HEK293T (cell line): ENCODE data around the gene RTEL1.

ENCODE experiments used
- CTCF ChIA-PET: fragments of 350-600 bp; formaldehyde crosslinking; extraction: SDS; loops from one replicate; lab custom pipeline; 2021; ENCODE audit warnings: antibody characterized with exemption, inconsistent platforms; lab: Yijun Ruan, JAX
- POLR2A ChIA-PET: fragments of 350-600 bp; formaldehyde crosslinking; extraction: SDS; loops from one replicate; lab custom pipeline; 2020; ENCODE audit warnings: antibody characterized with exemption, inconsistent platforms; lab: Yijun Ruan, JAX
- DNase-seq: peaks from one replicate; pipeline ENCODE4 v3.0.0; 2012; ENCODE audit warnings: mixed read lengths; ENCODE audit errors: extremely low spot score
- ARNT ChIP-seq: fragments of 450-650 bp; IDR thresholded peaks from 2 replicates; pipeline ENCODE4 v1.6.1; 2017; ENCODE audit warnings: mild to moderate bottlenecking
- BHLHE40 ChIP-seq: fragments of 450-650 bp; IDR thresholded peaks from 2 replicates; pipeline ENCODE4 v1.6.1; 2016; ENCODE audit warnings: mild to moderate bottlenecking, moderate library complexity, borderline replicate concordance
- CTBP1 ChIP-seq: fragments of 450-650 bp; IDR thresholded peaks from 2 replicates; pipeline ENCODE4 v1.6.1; 2016; ENCODE audit warnings: borderline replicate concordance
- ELF4 ChIP-seq: fragments of 450-650 bp; IDR thresholded peaks from 2 replicates; pipeline ENCODE4 v1.6.1; 2017; ENCODE audit warnings: antibody characterized with exemption
- FOXA1 ChIP-seq: fragments of 450-650 bp; IDR thresholded peaks from 2 replicates; pipeline ENCODE4 v1.6.1; 2016; ENCODE audit warnings: mild to moderate bottlenecking
- FOXK2 ChIP-seq: fragments of 450-650 bp; IDR thresholded peaks from 2 replicates; pipeline ENCODE4 v1.6.1; 2016; ENCODE audit warnings: mild to moderate bottlenecking
- FOXM1 ChIP-seq: fragments of 450-650 bp; IDR thresholded peaks from 2 replicates; pipeline ENCODE4 v1.6.1; 2017; ENCODE audit warnings: mild to moderate bottlenecking, borderline replicate concordance
- HDGF ChIP-seq: fragments of 450-650 bp; IDR thresholded peaks from 2 replicates; pipeline ENCODE4 v1.6.1; 2017; ENCODE audit warnings: antibody characterized with exemption, borderline replicate concordance
- L3MBTL2 ChIP-seq: fragments of 450-650 bp; conservative IDR thresholded peaks from 2 replicates; pipeline ENCODE4 v1.6.1; 2016; ENCODE audit warnings: mild to moderate bottlenecking
- LEF1 ChIP-seq: fragments of 450-650 bp; IDR thresholded peaks from 2 replicates; pipeline ENCODE4 v1.6.1; 2017; ENCODE audit warnings: mild to moderate bottlenecking, borderline replicate concordance
- NFRKB ChIP-seq: fragments of 450-650 bp; IDR thresholded peaks from 2 replicates; pipeline ENCODE4 v1.6.1; 2016; ENCODE audit warnings: mild to moderate bottlenecking, moderate library complexity
- PKNOX1 ChIP-seq: fragments of 450-650 bp; IDR thresholded peaks from 2 replicates; pipeline ENCODE4 v1.6.1; 2016
- SP1 ChIP-seq: fragments of 450-650 bp; IDR thresholded peaks from 2 replicates; pipeline ENCODE4 v1.6.1; 2017
- SUZ12 ChIP-seq: fragments of 450-650 bp; IDR thresholded peaks from 2 replicates; pipeline ENCODE4 v1.6.1; 2016; ENCODE audit warnings: mild to moderate bottlenecking
- TARDBP ChIP-seq: fragments of 450-650 bp; IDR thresholded peaks from 2 replicates; pipeline ENCODE4 v1.6.1; 2016
- ZNF384 ChIP-seq: fragments of 450-650 bp; IDR thresholded peaks from 2 replicates; pipeline ENCODE4 v1.6.1; 2016

Gene RTEL1

GRCh38 chr20:63617092-63617875 lies 40.8 kb upstream of the RTEL1 start:
- ChIA-PET POLR2A (interaction anchor here (1.2 to 2.2 kb wide), 2 partner anchors 10 to 41 kb away, joined by 3 to 10 read pairs; partner anchors contain the start of genes GMEB2 and RTEL1), CTCF (no interaction called here)
- TF ChIP-seq L3MBTL2: no peak
- TF ChIP-seq SUZ12: no peak
- TF ChIP-seq ZNF384: no peak
- TF ChIP-seq ARNT: no peak
- no peak for TF ChIP-seq PKNOX1
- no peak for TF ChIP-seq SP1
- no peak for TF ChIP-seq TARDBP
- no peak for DNase-seq

GRCh38 chr20:63617876-63618265 lies 40.2 kb upstream of the RTEL1 start:
- POLR2A ChIA-PET: interaction anchor here (1.2 to 2.2 kb wide), 2 partner anchors 9 to 40 kb away, joined by 3 to 10 read pairs; partner anchors contain the start of genes GMEB2 and RTEL1
- CTCF ChIA-PET: no interaction called here
- no peak for TF ChIP-seq FOXA1
- no peak for TF ChIP-seq L3MBTL2
- no peak for TF ChIP-seq LEF1
- TF ChIP-seq SUZ12: no peak
- TF ChIP-seq FOXM1: no peak
- no peak for TF ChIP-seq BHLHE40
- no peak for TF ChIP-seq ELF4
- TF ChIP-seq CTBP1: no peak
- no peak for TF ChIP-seq HDGF
- no peak for TF ChIP-seq TARDBP
- TF ChIP-seq PKNOX1: no peak
- TF ChIP-seq FOXK2: no peak
- TF ChIP-seq ARNT: no peak
- TF ChIP-seq ZNF384: no peak
- no peak for TF ChIP-seq NFRKB
- TF ChIP-seq SP1: no peak
- no peak for DNase-seq

- ChIA-PET CTCF (no interaction called here), POLR2A (interaction anchor here (1.2 to 2.2 kb wide), 2 partner anchors 9 to 40 kb away, joined by 3 to 10 read pairs; partner anchors contain the start of genes GMEB2 and RTEL1)
- TF ChIP-seq L3MBTL2 (no peak), BHLHE40 (no peak), SP1 (no peak), NFRKB (no peak), FOXK2 (no peak), CTBP1 (no peak), LEF1 (no peak), TARDBP (no peak), HDGF (no peak), ARNT (no peak), ZNF384 (no peak), PKNOX1 (no peak), FOXA1 (no peak)
- DNase-seq: no peak
Measured at GRCh38 chr20:63618291-63618980, 39.7 kb upstream of the RTEL1 start.

GRCh38 chr20:63619086-63619485 lies 39.0 kb upstream of the RTEL1 start:
- CTCF ChIA-PET: interaction anchor here (1.1 kb wide), 1 partner anchor 23 kb away, joined by 3 read pairs; no protein-coding TSS in a partner anchor
- DNase-seq: no peak
- no peak for TF ChIP-seq CTBP1
- TF ChIP-seq ZNF384: no peak
- no peak for TF ChIP-seq PKNOX1
- no peak for TF ChIP-seq FOXM1
- TF ChIP-seq TARDBP: no peak
- TF ChIP-seq HDGF: no peak
- TF ChIP-seq ARNT: no peak
- no peak for TF ChIP-seq LEF1
- TF ChIP-seq ELF4: no peak
- TF ChIP-seq SP1: no peak
- no peak for TF ChIP-seq L3MBTL2
- no peak for TF ChIP-seq FOXK2
- no peak for TF ChIP-seq SUZ12
- TF ChIP-seq NFRKB: no peak
- TF ChIP-seq BHLHE40: no peak
- TF ChIP-seq FOXA1: no peak

GRCh38 chr20:63619505-63619904 lies 38.6 kb upstream of the RTEL1 start:
- TF ChIP-seq SUZ12: no peak
- no peak for TF ChIP-seq L3MBTL2
- no peak for TF ChIP-seq HDGF
- TF ChIP-seq PKNOX1: no peak
- TF ChIP-seq FOXA1: no peak
- no peak for TF ChIP-seq CTBP1
- no peak for TF ChIP-seq NFRKB
- TF ChIP-seq FOXM1: no peak
- no peak for TF ChIP-seq SP1
- no peak for TF ChIP-seq TARDBP
- TF ChIP-seq ZNF384: no peak
- no peak for TF ChIP-seq ARNT
- TF ChIP-seq LEF1: no peak
- no peak for DNase-seq
- POLR2A ChIA-PET: no interaction called here
- CTCF ChIA-PET: interaction anchor here (1.1 kb wide), 1 partner anchor 23 kb away, joined by 3 read pairs; no protein-coding TSS in a partner anchor

More at GRCh38 chr20:63619086-63619485, 39.0 kb upstream of the RTEL1 start:
- POLR2A ChIA-PET: interaction anchor here (2.2 kb wide), 1 partner anchor 8 kb away, joined by 10 read pairs; the partner anchor contains the start of gene GMEB2
